ENCODE results near the gene GK. TPM values are rescaled to one million over a fixed set of nuclear protein-coding genes. Genes with fewer than 3 reads are reported as not detected.

GK gene
- total RNA-seq, 2 donors from 2014 or later, result 3.6 to 8.3 TPM

Other genes starting within 250 kb of the GK start
- gene TASL, start 75.7 kb upstream of the GK start, total RNA-seq, result 1 to 10 TPM in 1 of 2 donors, under 1 TPM in 1; 0.79 to 1.1 TPM
- 10 to 100 TPM; 16.1 to 18.2 TPM for gene TAB3, start 235.8 kb downstream of the GK start, total RNA-seq

Data from posterior vena cava (tissue), 2 donors.